Neural crest cell (in vitro differentiated cells): ENCODE results near the gene SYNGR4. TPM values are rescaled to one million over a fixed set of nuclear protein-coding genes. Genes with fewer than 3 reads are reported as not detected.

Source experiments
- DNase-seq: peaks from one replicate; pipeline ENCODE4 v3.0.0; 2021; ENCODE audit warnings: low read depth, mixed read lengths, low spot score
- H3K27ac Mint-ChIP-seq: one replicate; pipeline ENCODE4 v1.8.0; 2021; ENCODE audit warnings: mild to moderate bottlenecking, mixed read lengths; ENCODE audit not compliant: unreplicated experiment
- H3K27me3 Mint-ChIP-seq: 2 replicates; pipeline ENCODE4 v1.8.0; 2021; ENCODE audit warnings: low read depth, mild to moderate bottlenecking, mixed read lengths
- H3K36me3 Mint-ChIP-seq: 2 replicates; pipeline ENCODE4 v1.8.0; 2021; ENCODE audit warnings: low read depth, mild to moderate bottlenecking, mixed read lengths
- H3K4me1 Mint-ChIP-seq: 2 replicates; pipeline ENCODE4 v1.8.0; 2021; ENCODE audit warnings: mixed read lengths
- H3K4me3 Mint-ChIP-seq: one replicate; pipeline ENCODE4 v1.8.0; 2021; ENCODE audit warnings: mild to moderate bottlenecking, mixed read lengths
- H3K9me3 Mint-ChIP-seq: 2 replicates; pipeline ENCODE4 v1.8.0; 2021; ENCODE audit warnings: mixed read lengths
- total RNA-seq: library from RNA; stranded (reverse); gene quantifications from 2 replicates; pipeline ENCODE4 v1.2.1, GENCODE V29; 2021
- TF ChIP-seq, protein P1 (sequence below): fragments of 200-600 bp; sonication (generic); conservative IDR thresholded peaks from 2 replicates; pipeline ENCODE4 v1.5.0; 2021; ENCODE audit warnings: antibody characterized with exemption, mild to moderate bottlenecking

Gene SYNGR4
- total RNA-seq, 1 donor from 2014 or later, result not detected

DNA sequence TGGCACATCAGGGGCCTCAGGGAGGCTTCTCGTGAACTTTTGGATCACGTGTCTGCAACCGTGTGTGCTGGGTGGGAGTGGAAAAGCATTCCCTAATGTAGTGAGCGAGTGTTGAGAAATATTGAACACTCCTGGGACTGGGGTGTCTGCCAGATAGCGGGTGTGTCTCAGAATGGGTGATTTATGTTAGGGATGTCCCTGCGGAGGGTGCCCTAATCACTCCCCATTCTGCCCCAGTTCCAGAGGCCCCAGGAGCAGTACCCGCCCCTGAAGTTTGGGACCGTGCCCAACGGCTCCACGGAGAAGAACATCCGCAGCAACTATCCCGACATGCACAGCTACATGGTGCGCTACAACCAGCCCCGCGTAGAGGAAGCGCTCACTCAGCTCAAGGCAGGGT, 57.4 kb downstream of the SYNGR4 start:
- Mint-ChIP-seq H3K27ac (no peak overlapping the region), H3K9me3 (no peaks in the 10 kb centered on the region), H3K4me1 (peaks cover 37% of the 10 kb centered on the region), H3K27me3 (peaks cover 4% of the 10 kb centered on the region), H3K4me3 (no peak overlapping the region), H3K36me3 (no peaks in the 10 kb centered on the region)
- TF ChIP-seq, protein P1, sequence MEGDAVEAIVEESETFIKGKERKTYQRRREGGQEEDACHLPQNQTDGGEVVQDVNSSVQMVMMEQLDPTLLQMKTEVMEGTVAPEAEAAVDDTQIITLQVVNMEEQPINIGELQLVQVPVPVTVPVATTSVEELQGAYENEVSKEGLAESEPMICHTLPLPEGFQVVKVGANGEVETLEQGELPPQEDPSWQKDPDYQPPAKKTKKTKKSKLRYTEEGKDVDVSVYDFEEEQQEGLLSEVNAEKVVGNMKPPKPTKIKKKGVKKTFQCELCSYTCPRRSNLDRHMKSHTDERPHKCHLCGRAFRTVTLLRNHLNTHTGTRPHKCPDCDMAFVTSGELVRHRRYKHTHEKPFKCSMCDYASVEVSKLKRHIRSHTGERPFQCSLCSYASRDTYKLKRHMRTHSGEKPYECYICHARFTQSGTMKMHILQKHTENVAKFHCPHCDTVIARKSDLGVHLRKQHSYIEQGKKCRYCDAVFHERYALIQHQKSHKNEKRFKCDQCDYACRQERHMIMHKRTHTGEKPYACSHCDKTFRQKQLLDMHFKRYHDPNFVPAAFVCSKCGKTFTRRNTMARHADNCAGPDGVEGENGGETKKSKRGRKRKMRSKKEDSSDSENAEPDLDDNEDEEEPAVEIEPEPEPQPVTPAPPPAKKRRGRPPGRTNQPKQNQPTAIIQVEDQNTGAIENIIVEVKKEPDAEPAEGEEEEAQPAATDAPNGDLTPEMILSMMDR, result no peak
- DNase-seq, result no peak

DNA sequence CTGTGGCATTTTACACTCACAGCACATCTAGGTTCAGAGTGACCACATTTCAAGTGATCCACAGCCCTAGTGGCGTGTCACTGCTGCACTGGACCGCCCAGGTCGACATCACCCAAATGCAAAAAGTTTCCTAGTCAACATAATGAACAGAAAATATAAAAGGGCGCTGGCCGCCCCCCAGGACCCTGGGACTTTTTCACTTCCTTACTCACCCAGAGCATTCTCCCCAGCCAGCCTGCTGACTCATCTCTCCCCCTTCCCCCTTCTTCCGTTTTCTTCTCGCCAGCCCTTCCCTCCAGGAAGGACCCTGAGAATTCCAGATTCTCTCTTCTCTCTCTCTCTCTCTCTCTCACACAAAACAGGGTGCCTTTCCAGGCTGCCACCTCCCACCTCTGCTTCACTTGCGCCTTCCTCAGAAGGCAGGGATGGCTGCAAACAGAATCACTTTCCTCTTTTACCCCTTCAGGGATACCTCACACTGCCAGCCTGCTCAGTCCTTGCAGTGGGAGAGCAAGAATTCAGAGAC, 60.6 kb downstream of the SYNGR4 start:
- TF ChIP-seq, protein P1, result no peak
- Mint-ChIP-seq H3K36me3 (no peaks in the 10 kb centered on the region), H3K27ac (peak overlapping the region; percentile 99), H3K27me3 (no peaks in the 10 kb centered on the region), H3K4me3 (no peak overlapping the region), H3K9me3 (no peaks in the 10 kb centered on the region), H3K4me1 (peaks cover 17% of the 10 kb centered on the region)
- DNase-seq, result no peak

Other genes starting within 250 kb of the SYNGR4 start
- 144 and 156 TPM in 2 replicates for gene LIG1, start 194.0 kb upstream of the SYNGR4 start, total RNA-seq
- 11.2 and 13.4 TPM in 2 replicates for gene ZSWIM9, start 193.7 kb upstream of the SYNGR4 start, total RNA-seq
- gene CARD8, start 108.5 kb upstream of the SYNGR4 start, total RNA-seq, result 65.8 and 73.8 TPM in 2 replicates
- gene ZNF114, start 94.3 kb upstream of the SYNGR4 start, total RNA-seq, result 9.8 and 11.2 TPM in 2 replicates
- gene EMP3, start 38.8 kb upstream of the SYNGR4 start, total RNA-seq, result 27.4 and 30.5 TPM in 2 replicates
- 6.8 and 8.4 TPM in 2 replicates for gene TMEM143, start 427 bp upstream of the SYNGR4 start, total RNA-seq
- 163 and 172 TPM in 2 replicates for gene KDELR1, start 27.2 kb downstream of the SYNGR4 start, total RNA-seq
- 0.68 and 0.75 TPM in 2 replicates for gene GRIN2D, start 29.3 kb downstream of the SYNGR4 start, total RNA-seq
- 52.1 and 56.1 TPM in 2 replicates for gene GRWD1, start 81.6 kb downstream of the SYNGR4 start, total RNA-seq
- gene KCNJ14, start 91.2 kb downstream of the SYNGR4 start, total RNA-seq, result 1.5 and 2.0 TPM in 2 replicates
- 172 and 196 TPM in 2 replicates for gene CYTH2, start 105.0 kb downstream of the SYNGR4 start, total RNA-seq
- gene LMTK3, start 147.5 kb downstream of the SYNGR4 start, total RNA-seq, result 3.1 and 3.3 TPM in 2 replicates
- gene SULT2B1, start 187.8 kb downstream of the SYNGR4 start, total RNA-seq, result not detected in 2 replicates
- not detected in 2 replicates for gene SPACA4, start 242.4 kb downstream of the SYNGR4 start, total RNA-seq